ENCODE measurements around the gene DNAJB4. TPM values are rescaled to one million over a fixed set of nuclear protein-coding genes. Genes with fewer than 3 reads are reported as not detected.
"Not testable (repeated sequence)": the region's sequence is repeated elsewhere in the genome, so short reads cannot be mapped to it uniquely, and the experiment has no call there.

The DNAJB4 gene
- total RNA-seq, 4 donors from 2014 or later, result 74.1 to 123 (median 86.0) TPM

DNA sequence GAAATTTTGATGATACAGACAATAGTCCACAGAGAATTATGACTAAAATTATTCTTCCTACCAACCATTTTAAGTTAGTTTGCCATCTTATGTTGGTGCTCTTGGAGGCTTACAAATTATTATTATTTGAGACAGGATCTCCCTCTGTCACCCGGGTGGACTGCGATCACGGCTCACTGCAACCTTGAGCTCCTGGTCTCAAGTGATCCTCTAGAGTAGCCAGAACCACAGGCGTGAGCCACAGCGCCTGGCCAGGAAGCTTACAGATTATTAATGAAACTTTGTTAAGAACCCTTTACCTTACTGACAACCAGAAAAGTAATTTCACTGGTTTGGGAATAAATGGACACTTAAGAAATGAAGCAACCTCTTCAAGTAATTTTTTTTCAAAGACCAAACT is 8.0 kb upstream of the DNAJB4 start:
- H3K9me3 ChIP-seq, result no peaks in the 10 kb centered on the region
- no peaks in the 10 kb centered on the region for H3K27me3 ChIP-seq
- no peak overlapping the region for H3K27ac ChIP-seq
- peaks cover 0 to 18% of the 10 kb centered on the region in 2 donors for H3K36me3 ChIP-seq
- 83 to 100% methylated on average over 3 of the region's 5 CpGs for WGBS, 2 donors (ENCODE audit: low coverage in 1 of 2)
- H3K4me3 ChIP-seq, result no peak overlapping the region
- TF ChIP-seq, protein P1, sequence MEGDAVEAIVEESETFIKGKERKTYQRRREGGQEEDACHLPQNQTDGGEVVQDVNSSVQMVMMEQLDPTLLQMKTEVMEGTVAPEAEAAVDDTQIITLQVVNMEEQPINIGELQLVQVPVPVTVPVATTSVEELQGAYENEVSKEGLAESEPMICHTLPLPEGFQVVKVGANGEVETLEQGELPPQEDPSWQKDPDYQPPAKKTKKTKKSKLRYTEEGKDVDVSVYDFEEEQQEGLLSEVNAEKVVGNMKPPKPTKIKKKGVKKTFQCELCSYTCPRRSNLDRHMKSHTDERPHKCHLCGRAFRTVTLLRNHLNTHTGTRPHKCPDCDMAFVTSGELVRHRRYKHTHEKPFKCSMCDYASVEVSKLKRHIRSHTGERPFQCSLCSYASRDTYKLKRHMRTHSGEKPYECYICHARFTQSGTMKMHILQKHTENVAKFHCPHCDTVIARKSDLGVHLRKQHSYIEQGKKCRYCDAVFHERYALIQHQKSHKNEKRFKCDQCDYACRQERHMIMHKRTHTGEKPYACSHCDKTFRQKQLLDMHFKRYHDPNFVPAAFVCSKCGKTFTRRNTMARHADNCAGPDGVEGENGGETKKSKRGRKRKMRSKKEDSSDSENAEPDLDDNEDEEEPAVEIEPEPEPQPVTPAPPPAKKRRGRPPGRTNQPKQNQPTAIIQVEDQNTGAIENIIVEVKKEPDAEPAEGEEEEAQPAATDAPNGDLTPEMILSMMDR (IDR thresholded peaks at IDR 0.05), result no peak
- TF ChIP-seq POLR2A (IDR thresholded peaks at IDR 0.05) (no peak), EP300 (IDR thresholded peaks at IDR 0.05) (no peak), POLR2AphosphoS5 (IDR thresholded peaks at IDR 0.05) (no peak)
- ATAC-seq, result no peak
- H3K4me1 ChIP-seq, result peaks cover 0 to 7% (median 0%) of the 10 kb centered on the region in 3 donors

DNA sequence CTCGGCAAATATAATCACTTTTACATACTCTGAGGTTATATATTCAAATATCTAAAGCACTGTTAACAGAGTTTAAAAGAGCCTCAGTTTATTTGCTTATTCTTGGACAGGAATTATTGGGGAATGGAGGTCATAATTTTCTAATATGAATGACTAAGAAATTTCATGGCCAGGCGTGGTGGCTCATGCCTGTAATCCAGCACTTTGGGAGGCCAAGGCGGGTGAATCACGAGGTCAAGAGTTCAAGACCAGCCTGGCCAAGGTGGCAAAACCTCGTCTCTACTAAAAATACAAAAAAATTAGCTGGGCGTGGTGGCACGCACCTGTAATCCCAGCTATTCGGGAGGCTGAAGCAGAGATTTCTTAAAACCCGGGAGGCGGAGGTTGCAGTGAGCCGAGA is 4.2 kb upstream of the DNAJB4 start:
- not testable (repeated sequence) for H3K36me3 ChIP-seq, H3K27me3 ChIP-seq, H3K4me3 ChIP-seq, ATAC-seq, H3K9me3 ChIP-seq
- WGBS, 2 donors (ENCODE audit: low coverage in 1 of 2), result 85 to 89% methylated on average over 1 to 7 of the region's 11 CpGs
- H3K4me1 ChIP-seq, result peaks cover 0 to 16% (median 0%) of the 10 kb centered on the region in 3 donors
- H3K27ac ChIP-seq, result peak overlapping the region in 1 of 4 donors; percentile 4

DNA sequence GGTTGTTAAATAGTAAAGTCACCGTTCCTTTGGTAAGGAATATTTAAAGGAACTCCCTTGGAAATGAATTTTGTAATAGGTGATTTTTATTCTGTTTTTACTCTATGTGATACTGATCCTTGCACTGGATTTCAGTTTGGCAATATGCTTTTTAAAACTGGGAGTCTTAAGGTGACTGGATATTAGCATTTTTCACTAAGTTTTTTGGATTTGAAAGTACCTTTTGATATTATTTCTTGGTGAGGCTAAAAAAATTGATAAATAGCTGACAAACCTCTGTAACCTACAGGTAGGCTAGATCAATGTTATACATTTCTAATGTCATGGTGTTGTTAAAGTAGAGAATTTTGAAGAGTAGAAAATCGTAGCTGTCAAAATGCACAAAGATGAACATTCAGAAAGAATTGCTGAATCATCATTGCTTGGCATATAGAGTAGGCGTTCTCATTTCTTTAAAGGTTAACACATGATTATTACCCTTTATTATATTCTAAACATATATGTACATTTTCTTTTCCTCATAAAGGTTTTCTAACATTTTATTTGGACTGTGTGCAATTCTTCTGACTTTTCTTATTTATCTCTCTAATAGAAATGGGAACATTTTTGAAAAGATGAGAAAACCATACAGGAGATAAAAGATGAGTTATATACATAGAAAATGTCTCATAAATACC is 1.5 kb upstream of the DNAJB4 start:
- TF ChIP-seq POLR2A (IDR thresholded peaks at IDR 0.05) (no peak), POLR2AphosphoS5 (IDR thresholded peaks at IDR 0.05) (no peak)
- TF ChIP-seq, protein P1 (IDR thresholded peaks at IDR 0.05), result no peak
- Histone ChIP-seq H3K36me3 (no peaks in the 10 kb centered on the region), H3K27me3 (no peaks in the 10 kb centered on the region), H3K4me3 (peak overlapping the region; percentile 62 to 100), H3K4me1 (peaks cover 0 to 28% (median 2%) of the 10 kb centered on the region in 3 donors), H3K27ac (peak overlapping the region; percentile 87 to 100 (median 91)), H3K9me3 (no peaks in the 10 kb centered on the region)
- 43 to 44% methylated on average over 3 of the region's 3 CpGs for WGBS, 2 donors (ENCODE audit: low coverage in 1 of 2)
- ATAC-seq, result no peak

DNA sequence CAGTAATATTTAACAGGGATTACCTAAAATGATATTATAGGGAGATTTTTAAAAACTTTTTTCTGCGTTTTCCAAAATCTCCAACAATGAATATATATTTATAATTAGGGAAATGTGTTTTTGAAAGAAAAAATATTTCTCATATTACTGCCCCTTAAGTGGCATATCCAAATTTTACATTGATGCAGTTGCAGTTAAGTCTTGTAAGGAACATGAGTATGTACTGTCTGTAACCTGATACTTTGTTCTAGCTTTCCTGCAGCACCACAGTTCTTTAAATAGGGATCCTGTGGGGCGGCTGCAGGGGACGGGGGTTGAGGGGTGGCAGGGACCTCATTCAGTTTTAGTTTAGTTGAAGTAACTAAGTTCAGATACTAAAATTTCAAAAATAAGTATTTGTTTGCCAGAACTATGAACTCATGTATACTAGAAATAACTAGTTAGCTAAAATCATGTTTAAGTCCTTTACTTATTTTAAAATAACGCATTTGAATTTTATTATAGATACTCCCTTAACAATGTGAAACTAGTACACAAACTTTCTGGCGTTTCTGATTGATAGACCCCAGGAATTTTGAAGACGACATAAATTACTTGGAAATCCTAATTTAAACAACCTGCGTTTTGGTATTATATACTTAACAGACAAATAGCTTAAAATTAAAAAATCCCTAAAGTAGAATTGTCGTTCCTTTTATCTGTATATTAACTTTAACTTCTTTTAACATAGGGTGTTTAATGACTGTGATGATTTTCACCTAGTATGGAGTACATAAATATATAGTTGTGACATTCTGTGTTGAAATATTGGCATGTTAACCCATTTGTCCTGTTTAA is 639 bp upstream of the DNAJB4 start:
- peak overlapping the region; percentile 62 to 100 for H3K4me3 ChIP-seq
- H3K27me3 ChIP-seq, result no peaks in the 10 kb centered on the region
- H3K27ac ChIP-seq, result peak overlapping the region; percentile 87 to 100 (median 91)
- WGBS, 2 donors (ENCODE audit: low coverage in 1 of 2), result 4 to 5% methylated on average over 8 of the region's 8 CpGs
- peak; percentile 60 for ATAC-seq
- H3K9me3 ChIP-seq, result no peaks in the 10 kb centered on the region
- TF ChIP-seq POLR2A (IDR thresholded peaks at IDR 0.05), result peak in 1 of 2 donors; percentile 1
- TF ChIP-seq, protein P1 (IDR thresholded peaks at IDR 0.05), result no peak
- H3K36me3 ChIP-seq, result no peaks in the 10 kb centered on the region
- peaks cover 0 to 36% (median 2%) of the 10 kb centered on the region in 3 donors for H3K4me1 ChIP-seq

DNA sequence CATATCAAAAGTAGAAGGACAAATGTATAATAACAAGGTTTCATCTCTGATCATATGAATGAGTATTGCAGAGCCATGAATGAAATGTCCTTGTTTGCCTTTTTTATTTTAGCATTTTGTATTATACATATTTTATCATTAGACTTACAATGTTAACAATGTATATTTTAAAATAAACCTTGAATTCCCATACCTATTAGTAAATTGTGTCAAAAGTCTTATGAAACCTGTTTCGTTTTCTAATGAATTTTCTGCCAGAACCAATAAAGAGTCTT is 646 bp downstream of the DNAJB4 start:
- Histone ChIP-seq H3K27me3 (no peaks in the 10 kb centered on the region), H3K4me3 (peak overlapping the region; percentile 62 to 100), H3K36me3 (no peaks in the 10 kb centered on the region), H3K27ac (peak overlapping the region; percentile 87 to 100 (median 91)), H3K4me1 (peaks cover 0 to 48% (median 2%) of the 10 kb centered on the region in 3 donors), H3K9me3 (no peaks in the 10 kb centered on the region)
- TF ChIP-seq POLR2A (IDR thresholded peaks at IDR 0.05) (no peak), EP300 (IDR thresholded peaks at IDR 0.05) (no peak), POLR2AphosphoS5 (IDR thresholded peaks at IDR 0.05) (no peak)
- TF ChIP-seq, protein P1 (IDR thresholded peaks at IDR 0.05), result no peak
- WGBS, 2 donors (ENCODE audit: low coverage in 1 of 2), result 0% methylated on average over 1 of the region's 1 CpG
- ATAC-seq, result no peak
